GM12878 (cell line): Measurements from ENCODE around the gene MAPK8IP3. TPM values are rescaled to one million over a fixed set of nuclear protein-coding genes. Genes with fewer than 3 reads are reported as not detected.

Experiments used
- ATAC-seq: fragments of 200-7000 bp; cut with Tn5 transposase; 3 replicates; pipeline ENCODE4 v1.9.1; 2020; ENCODE audit warnings: mild to moderate bottlenecking, moderate library complexity
- BruUV-seq: library from RNA; stranded (reverse); fragments of 400-500 nt; replicated peaks from 2 replicates; lab custom pipeline; 2021; lab: Mats Ljungman, UMichigan
- CTCF ChIA-PET: fragments of 300-600 bp; sonication (Branson Sonifier 250); formaldehyde crosslinking; extraction: SDS; loops from one replicate; lab custom pipeline; 2021; ENCODE audit warnings: inconsistent platforms; lab: Yijun Ruan, JAX
- POLR2A ChIA-PET: fragments of 350-600 bp; formaldehyde crosslinking; extraction: SDS; loops from one replicate; lab custom pipeline; 2021; ENCODE audit warnings: inconsistent platforms; lab: Charles Lee
- RAD21 ChIA-PET: fragments of 300-600 bp; sonication (Branson Sonifier 250); formaldehyde crosslinking; loops from one replicate; lab custom pipeline; 2023; ENCODE audit warnings: antibody characterized with exemption; ENCODE audit not compliant: unreplicated experiment; lab: Charles Lee
- SMC1A ChIA-PET: fragments of 300-600 bp; sonication (Branson Sonifier 250); formaldehyde crosslinking; loops from one replicate; lab custom pipeline; 2023; ENCODE audit not compliant: unreplicated experiment, uncharacterized antibody; lab: Charles Lee
- DNase-seq: peaks from one replicate; pipeline ENCODE4 v3.0.0-alpha.2; 2011; ENCODE audit warnings: low read depth, low spot score
- FAIRE-seq: peaks from 3 replicates; lab custom pipeline; 2011; peaks lifted over from hg19 to GRCh38; lab: Jason Lieb, UNC
- H2AFZ ChIP-seq: 2 replicates; pipeline ENCODE4 v1.6.0; 2011; ENCODE audit warnings: low read depth, low read length, control low read depth; ENCODE audit not compliant: control insufficient read depth
- H3K27ac ChIP-seq: 2 replicates; pipeline ENCODE4 v1.5.1; 2011; ENCODE audit warnings: control low read depth; ENCODE audit not compliant: control insufficient read depth, insufficient read depth
- H3K27me3 ChIP-seq, 2 experiments: replicated peaks in 1 of 2; 2 replicates each; pipeline versions ENCODE4 v1.6.0 to v1.6.1; 2011; ENCODE audit warnings: low read length in 1 of 2; ENCODE audit not compliant: control insufficient read depth in 2 of 2, insufficient read depth in 2 of 2
- H3K36me3 ChIP-seq, 2 experiments: 2 replicates each; pipeline ENCODE4 v1.5.1; 2011; ENCODE audit warnings: low read length in 1 of 2; ENCODE audit not compliant: control insufficient read depth in 2 of 2, insufficient read depth in 2 of 2
- H3K4me1 ChIP-seq: 2 replicates; pipeline ENCODE4 v1.6.1; 2011; ENCODE audit warnings: mild to moderate bottlenecking, low read length, moderate library complexity, mixed read lengths; ENCODE audit not compliant: control insufficient read depth, insufficient read depth
- H3K4me2 ChIP-seq: 2 replicates; pipeline ENCODE4 v1.6.0; 2011; ENCODE audit warnings: control low read depth; ENCODE audit not compliant: control insufficient read depth, insufficient read depth
- H3K4me3 ChIP-seq: fragments of 200-600 bp; sonication (generic); 2 replicates; pipeline ENCODE4 v1.5.1; 2016
- H3K79me2 ChIP-seq: 2 replicates; pipeline ENCODE4 v1.6.0; 2011; ENCODE audit warnings: low read length; ENCODE audit not compliant: control insufficient read depth, insufficient read depth
- H3K9ac ChIP-seq: 2 replicates; pipeline ENCODE4 v1.8.0; 2011; ENCODE audit warnings: low read length, control low read depth, mixed read lengths; ENCODE audit not compliant: control insufficient read depth, insufficient read depth
- H3K9me3 ChIP-seq: replicated peaks from 3 replicates; pipeline ENCODE4 v1.5.1; 2011; ENCODE audit warnings: mild to moderate bottlenecking, low read length; ENCODE audit not compliant: control insufficient read depth, insufficient read depth
- H4K20me1 ChIP-seq: 2 replicates; pipeline ENCODE4 v1.6.0; 2011; ENCODE audit not compliant: control insufficient read depth, insufficient read depth
- BACH1 ChIP-seq: fragments of 450-650 bp; IDR thresholded peaks from 2 replicates; pipeline ENCODE4 v1.6.1; 2017; ENCODE audit warnings: mild to moderate bottlenecking, borderline replicate concordance
- BCLAF1 ChIP-seq: fragments of 450-650 bp; IDR thresholded peaks from 2 replicates; pipeline ENCODE4 v1.6.1; 2017; ENCODE audit warnings: antibody characterized with exemption, mild to moderate bottlenecking, moderate library complexity
- DPF2 ChIP-seq: fragments of 450-650 bp; IDR thresholded peaks from 2 replicates; pipeline ENCODE4 v1.6.1; 2017; ENCODE audit warnings: mild to moderate bottlenecking
- HDAC6 ChIP-seq: fragments of 200-600 bp; sonication (generic); IDR thresholded peaks from one replicate; pipeline ENCODE4 v1.8.0; 2017; ENCODE audit warnings: antibody characterized with exemption; ENCODE audit not compliant: unreplicated experiment
- NR2C1 ChIP-seq: fragments of 450-650 bp; IDR thresholded peaks from 2 replicates; pipeline ENCODE4 v1.6.1; 2017; ENCODE audit warnings: antibody characterized with exemption, mild to moderate bottlenecking, moderate library complexity
- PAX5 ChIP-seq: IDR thresholded peaks from 2 replicates; pipeline ENCODE4 v1.6.1; 2011; ENCODE audit warnings: low read depth, low read length, borderline replicate concordance
- WGBS: methylation state at CpG from one replicate; pipeline ENCODE4 v1.1.6; 2016; ENCODE audit warnings: low lambda C conversion rate; ENCODE audit not compliant: insufficient replicate concordance, insufficient coverage; ENCODE audit errors: missing lambda C conversion rate; 5-methylcytosine and 5-hydroxymethylcytosine counted together
- in situ Hi-C: fragments of 300-500 bp; cut with MboI; formaldehyde crosslinking; loops from 9 replicates; pipeline ENCODE4 v1.14.3; 2018; ENCODE audit warnings: mixed read lengths
- intact Hi-C: fragments of 100-400 bp; cut with micrococcal nuclease; formaldehyde crosslinking; loops from one replicate; pipeline ENCODE4 v1.14.2; 2022; ENCODE audit not compliant: unreplicated experiment
- polyA plus RNA-seq, 11 experiments: library from polyadenylated mRNA; depleted of rRNA in 4 of 11; unstranded in 6 of 11; stranded (reverse) in 5 of 11; fragments of >200 nt; fragmentation: Nextera tagmentation in 4 of 11; fragmentation: Illumina TruSeq in 1 of 11; extraction: Ambion mirVana in 4 of 11; extraction: Trizol in 1 of 11; gene quantifications; 1 replicate in 1 of 11; 2 replicates in 10 of 11; pipeline versions ENCODE4 v1.2.1 to v1.2.3, GENCODE V29; 2011 to 2016; ENCODE audit warnings: inconsistent platforms in 2 of 11, missing spikeins in 2 of 11, low read depth in 1 of 11
- total RNA-seq, 4 experiments: library from RNA; depleted of rRNA in 3 of 4; stranded (reverse); fragments of >200 nt in 3 of 4; fragmentation: Illumina TruSeq in 1 of 4; extraction: Trizol in 1 of 4; gene quantifications; 2 replicates each; pipeline versions ENCODE4 v1.2.1 to v1.2.3, GENCODE V29; 2013 to 2021

The MAPK8IP3 gene
- total and polyA plus RNA-seq, 10 of the 15 experiments (the other 5 are each of a cell fraction or from before 2014, with no cell fraction given): 0.06 to 67.9 (median 18.2) TPM

GRCh38 chr16:1731073-1731472 is 25.1 kb downstream of the MAPK8IP3 start:
- peaks cover 7 to 38% of the 10 kb centered on the region in 2 experiments for H3K36me3 ChIP-seq
- ChIA-PET RAD21 (no interaction called here), CTCF (no interaction called here), SMC1A (no interaction called here), POLR2A (no interaction called here)
- 92% methylated on average over 7 of the region's 7 CpGs for WGBS
- no peaks in the 10 kb centered on the region; the same call in 1 of the 2 replicates for H4K20me1 ChIP-seq
- intact Hi-C loops (no loop called here), in situ Hi-C loops (no loop called here)
- H3K4me3 ChIP-seq: no peak overlapping the region
- H3K9me3 ChIP-seq: peaks cover 5% of the 10 kb centered on the region; the same call in 1 of the 3 replicates
- DNase-seq (no peak), ATAC-seq (no peak), FAIRE-seq (no peak)
- no peak overlapping the region for H3K9ac ChIP-seq
- no peak overlapping the region for H2AFZ ChIP-seq
- TF ChIP-seq PAX5 (no peak), BCLAF1 (no peak), DPF2 (no peak), NR2C1 (no peak), HDAC6 (no peak), BACH1 (no peak)
- H3K27me3 ChIP-seq: no peaks in the 10 kb centered on the region
- no peaks in the 10 kb centered on the region for H3K4me1 ChIP-seq
- no peaks in the 10 kb centered on the region; the same call in 1 of the 2 replicates for H3K79me2 ChIP-seq
- BruUV-seq: no TSS peak
- no peak overlapping the region for H3K27ac ChIP-seq
- H3K4me2 ChIP-seq: no peak overlapping the region
